GM12892 (cell line): ENCODE data around the gene TMCC1. TPM values are rescaled to one million over a fixed set of nuclear protein-coding genes. Genes with fewer than 3 reads are reported as not detected.
A peak's percentile ranks its signal among the peaks of the same experiment; 100 is the strongest.

Experiments
- DNase-seq: peaks from one replicate; pipeline ENCODE4 v3.0.0; 2011; ENCODE audit not compliant: insufficient read length
- FAIRE-seq: peaks from 2 replicates; lab custom pipeline; 2011; peaks lifted over from hg19 to GRCh38; lab: Jason Lieb, UNC
- POLR2A ChIP-seq: IDR thresholded peaks from 2 replicates; pipeline ENCODE4 v1.6.1; 2011; ENCODE audit warnings: low read depth, low read length, control low read depth
- POLR2AphosphoS5 ChIP-seq: IDR thresholded peaks from 2 replicates; pipeline ENCODE4 v1.6.1; 2011; ENCODE audit warnings: low read depth, low read length, control low read depth
- TAF1 ChIP-seq: IDR thresholded peaks from 2 replicates; pipeline ENCODE4 v1.6.1; 2011; ENCODE audit warnings: low read depth, mild to moderate bottlenecking, control low read depth, low read length, borderline replicate concordance
- polyA plus RNA-seq: library from polyadenylated mRNA; unstranded; fragments of >200 nt; gene quantifications from one replicate; pipeline ENCODE4 v1.2.1, GENCODE V29; 2012; ENCODE audit warnings: missing spikeins, inconsistent platforms; ENCODE audit not compliant: missing spikeins

Gene TMCC1
- 12.8 TPM for polyA plus RNA-seq

GRCh38 chr3:129893581-129894070, at the start of gene TMCC1:
Gene TMCC1, minus strand, starts transcription at chr3:129893711.
- peak; percentile 100 for FAIRE-seq
- TF ChIP-seq POLR2A (peak; percentile 21; the same call in 1 of the 2 replicates), POLR2AphosphoS5 (no peak), TAF1 (0 out of 2 replicates have a peak, but pooled peaks have one; percentile 29)
- peak; percentile 84 for DNase-seq

- TF ChIP-seq POLR2AphosphoS5 (no peak), TAF1 (no peak), POLR2A (no peak)
- FAIRE-seq: no peak
These were observed 49.5 kb upstream of the TMCC1 start for GRCh38 chr3:129943020-129943419.

GRCh38 chr3:129942296-129942695, 48.8 kb upstream of the TMCC1 start:
- peak; percentile 51 for DNase-seq
- FAIRE-seq: peak; percentile 66
- TF ChIP-seq POLR2AphosphoS5 (no peak), TAF1 (no peak), POLR2A (no peak)

More at GRCh38 chr3:129943020-129943419, 49.5 kb upstream of the TMCC1 start:
- no peak for DNase-seq

GRCh38 chr3:129940086-129940485, 46.6 kb upstream of the TMCC1 start:
- no peak for FAIRE-seq
- TF ChIP-seq TAF1 (no peak), POLR2AphosphoS5 (no peak), POLR2A (no peak)

GRCh38 chr3:129938140-129938930, 44.8 kb upstream of the TMCC1 start:
- FAIRE-seq (no peak), DNase-seq (no peak)
- TF ChIP-seq POLR2A: no peak
- no peak for TF ChIP-seq POLR2AphosphoS5
- no peak for TF ChIP-seq TAF1

More at GRCh38 chr3:129940086-129940485, 46.6 kb upstream of the TMCC1 start:
- no peak for DNase-seq

- no peak for DNase-seq
- no peak for TF ChIP-seq POLR2A
- no peak for TF ChIP-seq POLR2AphosphoS5
- TF ChIP-seq TAF1: no peak
- FAIRE-seq: no peak
These were observed 44.2 kb upstream of the TMCC1 start for GRCh38 chr3:129937717-129938116.

GRCh38 chr3:129936757-129937156, 43.2 kb upstream of the TMCC1 start:
- no peak for FAIRE-seq
- TF ChIP-seq TAF1 (no peak), POLR2A (no peak), POLR2AphosphoS5 (no peak)
- DNase-seq: no peak

GRCh38 chr3:129934234-129935123, 41.0 kb upstream of the TMCC1 start:
- DNase-seq (peak; percentile 29), FAIRE-seq (peak; percentile 53)
- no peak for TF ChIP-seq POLR2A
- no peak for TF ChIP-seq TAF1
- no peak for TF ChIP-seq POLR2AphosphoS5

GRCh38 chr3:129933471-129933870, 40.0 kb upstream of the TMCC1 start:
- TF ChIP-seq POLR2AphosphoS5: no peak
- TF ChIP-seq TAF1: no peak
- TF ChIP-seq POLR2A: no peak
- DNase-seq (no peak), FAIRE-seq (no peak)

- DNase-seq (no peak), FAIRE-seq (no peak)
- no peak for TF ChIP-seq TAF1
- TF ChIP-seq POLR2A: no peak
- TF ChIP-seq POLR2AphosphoS5: no peak
These were observed 35.9 kb upstream of the TMCC1 start for GRCh38 chr3:129929383-129929782.

- FAIRE-seq (no peak), DNase-seq (no peak)
- no peak for TF ChIP-seq TAF1
- TF ChIP-seq POLR2A: no peak
- TF ChIP-seq POLR2AphosphoS5: no peak
These were observed 33.6 kb upstream of the TMCC1 start for GRCh38 chr3:129927072-129927471.

- TF ChIP-seq TAF1 (no peak), POLR2A (no peak)
- DNase-seq (no peak), FAIRE-seq (no peak)
These were observed 26.3 kb upstream of the TMCC1 start for GRCh38 chr3:129919806-129920205.

- FAIRE-seq: no peak
These were observed 25.8 kb upstream of the TMCC1 start for GRCh38 chr3:129919357-129919756.

More at GRCh38 chr3:129919357-129919756, 25.8 kb upstream of the TMCC1 start:
- no peak for DNase-seq
- TF ChIP-seq POLR2A (no peak), POLR2AphosphoS5 (no peak), TAF1 (no peak)
